ENCODE results near the gene LUC7L2.
A peak's percentile ranks its signal among the peaks of the same experiment; 100 is the strongest.

Gene LUC7L2

DNA sequence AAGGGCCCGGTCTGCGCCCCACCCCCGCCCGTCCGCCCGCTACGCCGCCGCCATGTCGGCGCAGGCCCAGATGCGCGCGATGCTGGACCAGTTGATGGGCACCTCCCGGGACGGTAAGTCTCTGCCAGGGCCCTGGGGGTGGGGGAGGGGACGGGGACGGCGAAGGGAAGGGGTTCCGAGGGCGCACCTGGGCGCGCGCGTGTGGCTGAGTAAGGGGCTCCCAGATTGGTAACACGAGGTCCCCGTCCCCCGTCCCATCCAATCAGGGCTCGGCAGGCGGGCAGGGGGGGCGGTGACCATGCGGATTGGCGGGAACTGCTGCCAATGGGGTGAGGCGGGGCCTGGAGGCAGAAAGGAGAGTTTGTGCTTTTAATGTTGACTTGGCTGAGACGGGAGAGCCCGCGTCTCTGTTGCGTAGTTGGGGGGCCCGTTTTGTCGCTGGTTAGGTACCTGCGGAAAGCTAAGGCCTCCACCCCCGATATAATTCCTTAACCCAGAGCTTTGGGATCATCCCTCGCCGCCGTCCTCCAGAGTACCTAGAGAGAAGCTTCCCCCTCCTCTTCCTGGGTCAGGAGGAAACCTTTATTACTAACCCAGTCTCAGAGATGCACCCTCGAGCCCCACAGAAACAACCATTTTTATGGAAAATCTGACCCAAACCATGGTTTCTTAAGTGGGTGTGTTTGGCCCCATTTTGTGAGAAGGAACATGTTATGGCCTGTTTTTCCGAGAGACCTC is 685 bp downstream of the LUC7L2 start:
- H3K27me3 ChIP-seq (replicated peaks; ENCODE audit: control insufficient read depth, insufficient read depth, low read length) = no peaks in the 10 kb centered on the region

DNA sequence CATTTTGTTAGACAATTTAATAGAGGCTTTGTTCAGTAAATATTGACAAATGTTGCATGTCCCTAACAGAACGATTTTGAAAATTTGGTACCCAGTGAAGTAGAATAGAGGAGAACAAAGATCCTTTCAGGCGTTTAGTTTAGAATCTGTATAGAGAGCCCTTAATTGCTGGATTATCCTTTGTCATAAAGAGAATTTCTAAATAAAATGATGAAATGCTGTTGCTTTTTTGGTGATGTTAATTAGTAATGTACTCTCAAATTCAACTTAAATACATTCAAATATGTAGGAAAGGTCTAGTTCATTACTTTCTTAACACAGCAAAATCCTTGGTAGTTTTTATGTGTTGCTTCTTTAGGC is 1.2 kb downstream of the LUC7L2 start:
- H3K27me3 ChIP-seq (replicated peaks; ENCODE audit: control insufficient read depth, insufficient read depth, low read length) = no peaks in the 10 kb centered on the region
- H3K36me3 ChIP-seq (ENCODE audit: control insufficient read depth, insufficient read depth, low read length) = peaks cover 2% of the 10 kb centered on the region; the same call in 1 of the 2 replicates
- H3K4me3 ChIP-seq (replicated peaks; ENCODE audit: low read depth, low read length) = peak overlapping the region; percentile 87
- TF ChIP-seq, protein P1, sequence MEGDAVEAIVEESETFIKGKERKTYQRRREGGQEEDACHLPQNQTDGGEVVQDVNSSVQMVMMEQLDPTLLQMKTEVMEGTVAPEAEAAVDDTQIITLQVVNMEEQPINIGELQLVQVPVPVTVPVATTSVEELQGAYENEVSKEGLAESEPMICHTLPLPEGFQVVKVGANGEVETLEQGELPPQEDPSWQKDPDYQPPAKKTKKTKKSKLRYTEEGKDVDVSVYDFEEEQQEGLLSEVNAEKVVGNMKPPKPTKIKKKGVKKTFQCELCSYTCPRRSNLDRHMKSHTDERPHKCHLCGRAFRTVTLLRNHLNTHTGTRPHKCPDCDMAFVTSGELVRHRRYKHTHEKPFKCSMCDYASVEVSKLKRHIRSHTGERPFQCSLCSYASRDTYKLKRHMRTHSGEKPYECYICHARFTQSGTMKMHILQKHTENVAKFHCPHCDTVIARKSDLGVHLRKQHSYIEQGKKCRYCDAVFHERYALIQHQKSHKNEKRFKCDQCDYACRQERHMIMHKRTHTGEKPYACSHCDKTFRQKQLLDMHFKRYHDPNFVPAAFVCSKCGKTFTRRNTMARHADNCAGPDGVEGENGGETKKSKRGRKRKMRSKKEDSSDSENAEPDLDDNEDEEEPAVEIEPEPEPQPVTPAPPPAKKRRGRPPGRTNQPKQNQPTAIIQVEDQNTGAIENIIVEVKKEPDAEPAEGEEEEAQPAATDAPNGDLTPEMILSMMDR (IDR thresholded peaks at IDR 0.05; ENCODE audit: insufficient read depth, low read length, poor library complexity, severe bottlenecking) = no peak
- no peak for DNase-seq (ENCODE audit: extremely low read depth, insufficient read length)

More for the DNA sequence above, 685 bp downstream of the LUC7L2 start:
- TF ChIP-seq, protein P1 (IDR thresholded peaks at IDR 0.05; ENCODE audit: insufficient read depth, low read length, poor library complexity, severe bottlenecking) = no peak
- peak overlapping the region; percentile 87 for H3K4me3 ChIP-seq (replicated peaks; ENCODE audit: low read depth, low read length)
- peak; percentile 96 for DNase-seq (ENCODE audit: extremely low read depth, insufficient read length)
- peaks cover 2% of the 10 kb centered on the region; the same call in 1 of the 2 replicates for H3K36me3 ChIP-seq (ENCODE audit: control insufficient read depth, insufficient read depth, low read length)

DNA sequence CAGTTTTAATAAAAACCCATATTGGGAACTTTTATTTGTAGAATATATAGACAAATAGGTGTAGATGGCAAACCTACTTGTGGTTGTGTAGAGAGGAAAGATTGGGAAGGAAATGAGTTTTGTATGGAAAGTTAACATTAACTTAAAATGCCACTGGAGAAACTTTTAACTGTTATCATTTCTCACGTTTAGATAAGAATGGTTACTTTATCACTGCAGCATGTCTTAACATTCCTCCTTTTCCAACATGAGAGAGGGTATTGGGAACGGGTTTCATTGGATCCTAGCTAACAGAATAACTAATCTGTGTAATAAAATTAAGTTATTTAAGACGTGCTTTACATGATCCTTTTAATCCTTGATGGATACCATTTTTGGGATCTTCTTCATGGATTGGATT is 1.8 kb downstream of the LUC7L2 start:
- no peak for DNase-seq (ENCODE audit: extremely low read depth, insufficient read length)
- TF ChIP-seq, protein P1 (IDR thresholded peaks at IDR 0.05; ENCODE audit: insufficient read depth, low read length, poor library complexity, severe bottlenecking) = no peak
- peaks cover 3% of the 10 kb centered on the region for H3K36me3 ChIP-seq (ENCODE audit: control insufficient read depth, insufficient read depth, low read length)
- peak overlapping the region; percentile 87 for H3K4me3 ChIP-seq (replicated peaks; ENCODE audit: low read depth, low read length)
- H3K27me3 ChIP-seq (replicated peaks; ENCODE audit: control insufficient read depth, insufficient read depth, low read length) = no peaks in the 10 kb centered on the region

DNA sequence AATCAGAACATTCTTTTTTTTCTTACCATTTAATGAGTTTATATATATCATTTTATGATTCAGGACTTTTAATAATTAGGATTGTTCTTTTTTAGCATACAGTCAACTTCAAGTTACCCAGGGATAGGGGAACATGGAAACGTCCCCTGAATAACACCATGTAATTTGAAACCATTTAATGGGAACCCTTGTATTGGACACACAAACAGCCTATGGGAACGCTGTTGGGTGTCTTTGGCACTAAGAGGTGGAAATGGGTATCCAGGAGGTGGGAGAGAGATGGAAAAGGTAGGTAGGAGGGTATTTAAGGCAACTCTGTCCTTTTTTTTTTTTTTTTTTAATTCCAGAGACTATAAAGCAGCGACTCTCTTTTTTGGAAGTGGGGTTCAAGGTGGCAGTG is 2.6 kb downstream of the LUC7L2 start:
- Histone ChIP-seq H3K36me3 (ENCODE audit: control insufficient read depth, insufficient read depth, low read length) (peaks cover 3% of the 10 kb centered on the region), H3K27me3 (replicated peaks; ENCODE audit: control insufficient read depth, insufficient read depth, low read length) (no peaks in the 10 kb centered on the region), H3K4me3 (replicated peaks; ENCODE audit: low read depth, low read length) (no peak overlapping the region; the same call in 1 of the 2 replicates)
- TF ChIP-seq, protein P1 (IDR thresholded peaks at IDR 0.05; ENCODE audit: insufficient read depth, low read length, poor library complexity, severe bottlenecking) = no peak
- DNase-seq (ENCODE audit: extremely low read depth, insufficient read length) = no peak

DNA sequence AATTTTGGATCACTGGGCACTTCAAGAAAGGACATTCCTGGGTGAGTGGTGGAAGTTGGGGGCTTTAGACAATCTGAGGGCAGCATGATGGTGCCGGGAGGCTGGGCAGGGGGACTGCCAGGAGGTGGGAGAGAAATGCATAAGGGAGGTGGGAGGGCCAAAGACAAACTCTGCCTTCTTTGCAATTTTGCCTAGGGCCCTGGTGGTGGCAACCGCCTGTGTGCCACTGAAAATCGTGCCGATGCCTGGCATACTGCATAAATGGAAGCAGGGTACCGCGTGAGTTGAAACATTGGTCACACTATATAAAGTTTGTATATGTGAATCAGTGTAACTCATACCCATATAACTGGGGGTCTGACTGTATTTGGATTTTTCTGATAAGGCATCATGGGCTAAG is 3.3 kb downstream of the LUC7L2 start:
- Histone ChIP-seq H3K36me3 (ENCODE audit: control insufficient read depth, insufficient read depth, low read length) (peaks cover 6% of the 10 kb centered on the region), H3K4me3 (replicated peaks; ENCODE audit: low read depth, low read length) (no peak overlapping the region), H3K27me3 (replicated peaks; ENCODE audit: control insufficient read depth, insufficient read depth, low read length) (no peaks in the 10 kb centered on the region)
- TF ChIP-seq, protein P1 (IDR thresholded peaks at IDR 0.05; ENCODE audit: insufficient read depth, low read length, poor library complexity, severe bottlenecking) = no peak
- DNase-seq (ENCODE audit: extremely low read depth, insufficient read length) = no peak
